Colonic mucosa (tissue), 4 donors: ENCODE results near the gene ZSCAN23. TPM values are rescaled to one million over a fixed set of nuclear protein-coding genes. Genes with fewer than 3 reads are reported as not detected.
"Not testable (repeated sequence)": the region's sequence is repeated elsewhere in the genome, so short reads cannot be mapped to it uniquely, and the experiment has no call there.

Experiments
- DNase-seq: peaks from one replicate; pipeline ENCODE4 v3.0.0-alpha.2; 2020
- H3K27ac ChIP-seq: fragments of 200-600 bp; one replicate; pipeline ENCODE4 v1.8.0; 2021
- H3K27me3 ChIP-seq: fragments of 200-600 bp; one replicate; pipeline ENCODE4 v1.8.0; 2021
- H3K36me3 ChIP-seq: fragments of 200-600 bp; one replicate; pipeline ENCODE4 v1.8.0; 2021
- H3K4me1 ChIP-seq: fragments of 200-600 bp; one replicate; pipeline ENCODE4 v1.8.0; 2021; ENCODE audit warnings: mild to moderate bottlenecking
- H3K4me3 ChIP-seq: fragments of 200-600 bp; one replicate; pipeline ENCODE4 v1.8.0; 2021
- H3K9ac ChIP-seq, 2 donors: one replicate each; pipeline ENCODE4 v1.7.0; 2013; ENCODE audit warnings: control low read depth in 2 of 2, low read depth in 2 of 2, low read length in 2 of 2
- H3K9me3 ChIP-seq: fragments of 200-600 bp; one replicate; pipeline ENCODE4 v1.8.0; 2021
- intact Hi-C: fragments of 100-400 bp; cut with DNase I; formaldehyde crosslinking; loops from one replicate; pipeline ENCODE4 v1.14.1; 2022
- total RNA-seq, 2 donors: library from RNA; stranded (reverse); fragmentation: NEBNext Ultra II Directional in 1 of 2; extraction: Animal tissue kit (Norgen Biotek cat#: 25700) in 1 of 2; gene quantifications; one replicate each; pipeline ENCODE4 v1.2.1, GENCODE V29; 2021
- TF ChIP-seq, protein P1 (sequence below): fragments of 200-600 bp; IDR thresholded peaks from one replicate; pipeline ENCODE4 v1.8.0; 2022; ENCODE audit warnings: antibody characterized with exemption, mild to moderate bottlenecking
- donor health status: healthy.
- donor health status: DM: no; HTN: no; CAD: no.
- donor health status: DM: no; HTN: no; CAD: no.

Gene ZSCAN23
- total RNA-seq, 2 donors from 2014 or later, result 2.6 to 3.3 TPM

DNA sequence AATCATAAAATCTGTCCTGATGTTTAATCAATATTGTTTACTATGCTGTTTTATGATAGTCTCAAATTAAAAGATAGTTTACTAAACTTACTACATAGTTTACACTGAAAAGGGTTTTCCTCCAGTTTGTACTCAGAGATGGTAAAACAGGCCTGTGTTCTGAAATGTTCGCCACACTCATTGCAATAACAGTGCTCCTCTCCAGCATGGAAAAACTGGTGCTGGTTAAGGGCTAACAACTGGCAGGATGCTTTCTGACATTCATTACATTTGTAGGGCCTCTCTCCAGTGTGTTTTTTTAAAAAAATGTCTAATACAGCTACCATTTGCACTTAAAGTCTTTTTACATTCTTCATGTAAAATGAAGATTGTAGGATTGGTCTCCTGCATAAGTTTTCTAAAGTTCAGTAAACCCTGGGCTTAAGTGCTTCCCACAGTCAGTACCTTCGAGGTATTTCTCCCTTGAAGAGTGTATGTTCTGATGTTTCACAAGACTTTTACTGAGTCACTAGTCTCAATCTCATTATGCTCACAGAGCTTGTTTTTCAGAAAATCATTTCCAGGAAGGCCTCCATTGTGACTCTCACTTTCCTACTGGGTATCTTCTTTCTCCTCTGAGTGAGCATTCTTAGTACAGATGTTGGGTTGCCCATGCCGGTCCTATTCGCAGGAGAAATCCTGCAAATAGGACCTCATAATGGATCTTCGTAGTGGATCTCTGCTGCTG lies 35.1 kb downstream of the ZSCAN23 start:
- DNase-seq, result no peak
- Histone ChIP-seq H3K4me3 (no peak overlapping the region), H3K9ac (no peak overlapping the region), H3K27ac (no peak overlapping the region), H3K36me3 (no peaks in the 10 kb centered on the region), H3K27me3 (no peaks in the 10 kb centered on the region), H3K9me3 (no peaks in the 10 kb centered on the region), H3K4me1 (no peaks in the 10 kb centered on the region)
- intact Hi-C loops, result no loop called here
- TF ChIP-seq, protein P1, sequence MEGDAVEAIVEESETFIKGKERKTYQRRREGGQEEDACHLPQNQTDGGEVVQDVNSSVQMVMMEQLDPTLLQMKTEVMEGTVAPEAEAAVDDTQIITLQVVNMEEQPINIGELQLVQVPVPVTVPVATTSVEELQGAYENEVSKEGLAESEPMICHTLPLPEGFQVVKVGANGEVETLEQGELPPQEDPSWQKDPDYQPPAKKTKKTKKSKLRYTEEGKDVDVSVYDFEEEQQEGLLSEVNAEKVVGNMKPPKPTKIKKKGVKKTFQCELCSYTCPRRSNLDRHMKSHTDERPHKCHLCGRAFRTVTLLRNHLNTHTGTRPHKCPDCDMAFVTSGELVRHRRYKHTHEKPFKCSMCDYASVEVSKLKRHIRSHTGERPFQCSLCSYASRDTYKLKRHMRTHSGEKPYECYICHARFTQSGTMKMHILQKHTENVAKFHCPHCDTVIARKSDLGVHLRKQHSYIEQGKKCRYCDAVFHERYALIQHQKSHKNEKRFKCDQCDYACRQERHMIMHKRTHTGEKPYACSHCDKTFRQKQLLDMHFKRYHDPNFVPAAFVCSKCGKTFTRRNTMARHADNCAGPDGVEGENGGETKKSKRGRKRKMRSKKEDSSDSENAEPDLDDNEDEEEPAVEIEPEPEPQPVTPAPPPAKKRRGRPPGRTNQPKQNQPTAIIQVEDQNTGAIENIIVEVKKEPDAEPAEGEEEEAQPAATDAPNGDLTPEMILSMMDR, result no peak

DNA sequence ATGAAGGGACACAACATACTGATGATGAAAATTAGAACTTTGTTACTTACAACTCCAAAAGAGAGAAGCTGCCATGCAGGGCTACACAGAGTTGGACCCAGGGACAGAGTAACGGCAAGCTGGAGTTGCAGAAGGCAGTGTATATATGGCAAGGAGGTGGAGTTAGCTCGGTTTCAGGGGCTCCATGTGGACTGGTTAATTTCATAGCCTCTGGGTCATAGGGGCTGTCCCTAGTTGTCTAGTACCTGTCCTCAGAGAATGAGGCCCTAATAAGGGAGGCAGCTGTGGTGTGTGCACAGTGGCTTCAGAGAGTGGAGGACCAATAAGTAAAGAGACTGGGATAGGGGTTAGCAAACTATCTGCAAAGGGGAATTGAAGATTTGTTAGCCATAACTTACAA lies 35.9 kb downstream of the ZSCAN23 start:
- H3K27ac ChIP-seq, result no peak overlapping the region
- intact Hi-C loops, result no loop called here
- TF ChIP-seq, protein P1, result no peak

DNA sequence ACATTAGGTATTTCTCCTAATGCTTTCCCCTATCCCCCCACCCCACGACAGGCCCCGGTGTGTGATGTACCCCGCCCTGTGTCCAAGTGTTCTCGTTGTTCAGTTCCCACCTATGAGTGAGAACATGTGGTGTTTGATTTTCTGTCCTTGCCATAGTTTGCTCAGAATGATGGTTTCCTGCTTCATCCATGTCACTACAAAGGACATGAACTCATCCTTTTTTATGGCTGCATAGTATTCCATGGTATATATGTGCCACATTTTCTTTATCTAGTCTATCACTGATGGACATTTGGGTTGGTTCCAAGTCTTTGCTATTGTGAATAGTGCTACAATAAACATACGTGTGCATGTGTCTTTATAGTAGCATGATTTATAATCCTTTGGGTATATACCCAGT lies 39.4 kb downstream of the ZSCAN23 start:
- H3K9ac ChIP-seq, H3K27ac ChIP-seq, H3K36me3 ChIP-seq, H3K4me1 ChIP-seq, H3K4me3 ChIP-seq, H3K27me3 ChIP-seq, H3K9me3 ChIP-seq, DNase-seq, intact Hi-C loops: not testable (repeated sequence)

More for the DNA sequence above, 35.9 kb downstream of the ZSCAN23 start:
- Histone ChIP-seq H3K4me3 (no peak overlapping the region), H3K36me3 (no peaks in the 10 kb centered on the region), H3K27me3 (no peaks in the 10 kb centered on the region), H3K9me3 (no peaks in the 10 kb centered on the region), H3K4me1 (no peaks in the 10 kb centered on the region), H3K9ac (no peak overlapping the region)
- no peak for DNase-seq

DNA sequence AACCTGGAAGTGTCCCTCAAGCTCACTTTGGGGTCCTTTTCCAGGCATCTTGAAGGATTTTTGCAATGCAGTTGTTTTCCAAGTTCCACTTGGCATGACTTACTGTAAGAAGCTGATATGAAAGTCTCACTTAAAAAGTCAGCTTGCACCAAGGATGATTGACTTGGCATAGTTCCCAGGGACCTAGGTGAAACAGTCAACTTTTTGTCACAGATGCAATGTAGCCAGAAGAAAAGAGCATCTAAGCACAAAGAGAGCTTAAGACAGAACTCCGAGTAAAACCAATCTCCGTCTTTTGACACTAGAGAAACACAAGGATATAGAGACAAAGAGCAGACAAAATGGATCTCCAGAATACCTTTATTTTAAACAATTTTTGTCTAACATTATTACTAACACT lies 41.1 kb downstream of the ZSCAN23 start:
- no peak overlapping the region for H3K4me3 ChIP-seq
- intact Hi-C loops, result no loop called here
- H3K9ac ChIP-seq, result no peak overlapping the region
- DNase-seq, result no peak
- no peaks in the 10 kb centered on the region for H3K9me3 ChIP-seq
- no peaks in the 10 kb centered on the region for H3K27me3 ChIP-seq
- H3K4me1 ChIP-seq, result no peaks in the 10 kb centered on the region
- no peaks in the 10 kb centered on the region for H3K36me3 ChIP-seq
- H3K27ac ChIP-seq, result no peak overlapping the region
- TF ChIP-seq, protein P1, result no peak

DNA sequence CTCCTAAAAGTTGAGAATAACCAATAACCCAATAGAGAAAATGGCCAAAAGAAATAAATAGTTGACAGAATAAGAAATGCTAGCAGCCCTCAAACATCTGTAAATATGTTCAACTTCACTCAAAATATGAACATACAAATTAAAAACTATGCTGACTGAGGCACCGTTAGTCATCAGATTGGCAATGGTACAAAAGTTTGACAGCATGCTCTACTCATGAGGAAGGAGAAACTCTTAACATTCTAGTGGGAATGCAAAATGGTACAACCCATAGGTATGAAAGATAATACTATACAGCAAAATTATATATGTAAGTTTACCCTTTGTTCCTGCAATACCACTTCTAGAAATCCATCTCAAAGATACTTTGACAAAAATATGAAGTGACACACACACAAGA lies 42.1 kb downstream of the ZSCAN23 start:
- no peak overlapping the region for H3K4me3 ChIP-seq
- H3K27me3 ChIP-seq, result no peaks in the 10 kb centered on the region
- DNase-seq, result no peak
- no peaks in the 10 kb centered on the region for H3K9me3 ChIP-seq
- intact Hi-C loops, result no loop called here
- no peaks in the 10 kb centered on the region for H3K4me1 ChIP-seq
- H3K27ac ChIP-seq, result no peak overlapping the region
- H3K9ac ChIP-seq, result no peak overlapping the region
- TF ChIP-seq, protein P1, result no peak
- H3K36me3 ChIP-seq, result no peaks in the 10 kb centered on the region

DNA sequence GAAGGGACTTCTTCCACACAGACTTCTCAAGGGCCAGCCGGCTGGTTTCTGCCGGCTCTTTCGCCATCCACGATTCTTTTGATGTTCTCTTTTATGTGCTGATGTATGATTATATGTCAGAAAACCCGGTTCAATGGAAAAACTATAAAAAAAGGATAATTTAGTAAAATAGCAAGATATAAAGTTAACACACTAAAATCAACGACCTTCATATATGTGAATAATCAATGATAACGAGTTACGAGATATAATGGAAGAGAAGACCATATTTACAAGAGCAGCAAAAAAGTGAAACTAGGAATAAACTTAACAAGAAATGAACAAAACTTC lies 43.2 kb downstream of the ZSCAN23 start:
- Histone ChIP-seq H3K9ac (peak overlapping the region in 1 of 2 donors; percentile 91), H3K36me3 (no peaks in the 10 kb centered on the region), H3K4me3 (peak overlapping the region; percentile 78), H3K27ac (no peak overlapping the region), H3K27me3 (no peaks in the 10 kb centered on the region), H3K4me1 (no peaks in the 10 kb centered on the region), H3K9me3 (no peaks in the 10 kb centered on the region)
- intact Hi-C loops, result no loop called here
- TF ChIP-seq, protein P1, result no peak
- no peak for DNase-seq
